ENCODE results near the gene C2CD2. TPM values are rescaled to one million over a fixed set of nuclear protein-coding genes. Genes with fewer than 3 reads are reported as not detected.

The C2CD2 gene
- total RNA-seq, 1 donor from 2014 or later, result 34.3 TPM

DNA sequence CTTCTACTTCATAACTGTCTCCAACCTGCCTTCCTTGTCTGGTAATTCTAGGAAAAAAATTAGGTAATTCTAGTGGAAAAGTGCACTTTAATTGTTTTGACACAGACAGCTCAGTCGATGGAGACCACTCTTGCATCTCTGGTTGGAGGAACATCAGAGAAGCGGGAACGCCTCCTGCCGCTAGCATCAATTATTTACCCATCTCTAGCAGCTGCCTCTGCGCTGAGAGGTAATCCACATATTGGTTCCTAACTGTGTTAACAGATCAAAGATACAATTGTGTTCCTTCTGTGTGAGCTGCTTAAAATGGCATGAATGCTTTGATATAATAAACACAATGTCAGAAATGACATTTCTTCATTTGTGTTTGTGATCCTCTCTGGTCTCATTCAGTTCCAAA lies 33.3 kb downstream of the C2CD2 start:
- TF ChIP-seq, protein P1, sequence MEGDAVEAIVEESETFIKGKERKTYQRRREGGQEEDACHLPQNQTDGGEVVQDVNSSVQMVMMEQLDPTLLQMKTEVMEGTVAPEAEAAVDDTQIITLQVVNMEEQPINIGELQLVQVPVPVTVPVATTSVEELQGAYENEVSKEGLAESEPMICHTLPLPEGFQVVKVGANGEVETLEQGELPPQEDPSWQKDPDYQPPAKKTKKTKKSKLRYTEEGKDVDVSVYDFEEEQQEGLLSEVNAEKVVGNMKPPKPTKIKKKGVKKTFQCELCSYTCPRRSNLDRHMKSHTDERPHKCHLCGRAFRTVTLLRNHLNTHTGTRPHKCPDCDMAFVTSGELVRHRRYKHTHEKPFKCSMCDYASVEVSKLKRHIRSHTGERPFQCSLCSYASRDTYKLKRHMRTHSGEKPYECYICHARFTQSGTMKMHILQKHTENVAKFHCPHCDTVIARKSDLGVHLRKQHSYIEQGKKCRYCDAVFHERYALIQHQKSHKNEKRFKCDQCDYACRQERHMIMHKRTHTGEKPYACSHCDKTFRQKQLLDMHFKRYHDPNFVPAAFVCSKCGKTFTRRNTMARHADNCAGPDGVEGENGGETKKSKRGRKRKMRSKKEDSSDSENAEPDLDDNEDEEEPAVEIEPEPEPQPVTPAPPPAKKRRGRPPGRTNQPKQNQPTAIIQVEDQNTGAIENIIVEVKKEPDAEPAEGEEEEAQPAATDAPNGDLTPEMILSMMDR (IDR thresholded peaks at IDR 0.05; ENCODE audit: unreplicated experiment), result no peak
- DNase-seq (ENCODE audit: low spot score), result no peak
- H3K36me3 Mint-ChIP-seq (ENCODE audit: low read depth, unreplicated experiment), result peaks cover 20% of the 10 kb centered on the region
- peaks cover 6% of the 10 kb centered on the region for H3K27me3 Mint-ChIP-seq (ENCODE audit: unreplicated experiment)
- H3K4me3 Mint-ChIP-seq (ENCODE audit: unreplicated experiment), result no peak overlapping the region
- H3K4me1 Mint-ChIP-seq (ENCODE audit: unreplicated experiment), result peaks cover 5% of the 10 kb centered on the region
- H3K27ac Mint-ChIP-seq (ENCODE audit: unreplicated experiment), result no peak overlapping the region
- no peaks in the 10 kb centered on the region for H3K9me3 Mint-ChIP-seq (ENCODE audit: unreplicated experiment)

DNA sequence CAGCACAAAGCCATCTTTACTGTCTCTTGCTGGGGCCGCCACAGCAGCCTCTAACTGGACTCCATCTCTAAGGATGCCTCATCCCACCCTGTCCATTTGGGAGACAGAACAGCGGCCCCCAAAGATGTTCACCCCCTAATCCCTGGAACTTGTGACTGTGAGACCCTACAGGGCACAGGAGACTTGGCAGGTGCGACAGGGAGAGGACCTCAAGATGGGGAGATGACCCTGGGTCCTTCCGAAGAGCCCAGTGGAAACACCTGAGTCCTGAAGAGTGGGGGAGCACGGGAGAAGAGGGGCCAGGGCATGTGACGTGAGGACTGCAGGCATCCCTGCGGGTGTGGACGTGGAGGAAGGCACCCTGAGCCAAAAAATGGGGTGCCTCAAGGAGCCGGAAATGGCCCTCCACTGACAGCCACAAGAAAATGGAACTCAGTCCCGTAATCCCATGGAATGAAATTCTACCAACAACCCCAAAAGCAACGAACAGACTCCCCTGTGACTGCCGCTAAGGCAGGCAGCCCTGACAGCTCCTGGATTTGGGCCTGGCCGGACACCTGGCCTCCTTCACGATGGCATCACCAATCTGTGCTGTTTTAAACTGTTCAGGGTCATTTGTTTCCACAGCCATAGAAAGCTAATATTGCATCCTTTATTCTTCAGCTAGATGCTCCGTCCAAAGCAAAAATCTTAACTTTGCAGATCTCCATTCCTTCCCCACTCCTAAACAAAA lies 34.0 kb downstream of the C2CD2 start:
- Mint-ChIP-seq H3K36me3 (ENCODE audit: low read depth, unreplicated experiment) (peaks cover 20% of the 10 kb centered on the region), H3K4me3 (ENCODE audit: unreplicated experiment) (no peak overlapping the region), H3K27ac (ENCODE audit: unreplicated experiment) (no peak overlapping the region), H3K9me3 (ENCODE audit: unreplicated experiment) (no peaks in the 10 kb centered on the region), H3K4me1 (ENCODE audit: unreplicated experiment) (peaks cover 5% of the 10 kb centered on the region), H3K27me3 (ENCODE audit: unreplicated experiment) (peaks cover 6% of the 10 kb centered on the region)
- no peak for DNase-seq (ENCODE audit: low spot score)
- TF ChIP-seq, protein P1 (IDR thresholded peaks at IDR 0.05; ENCODE audit: unreplicated experiment), result no peak

DNA sequence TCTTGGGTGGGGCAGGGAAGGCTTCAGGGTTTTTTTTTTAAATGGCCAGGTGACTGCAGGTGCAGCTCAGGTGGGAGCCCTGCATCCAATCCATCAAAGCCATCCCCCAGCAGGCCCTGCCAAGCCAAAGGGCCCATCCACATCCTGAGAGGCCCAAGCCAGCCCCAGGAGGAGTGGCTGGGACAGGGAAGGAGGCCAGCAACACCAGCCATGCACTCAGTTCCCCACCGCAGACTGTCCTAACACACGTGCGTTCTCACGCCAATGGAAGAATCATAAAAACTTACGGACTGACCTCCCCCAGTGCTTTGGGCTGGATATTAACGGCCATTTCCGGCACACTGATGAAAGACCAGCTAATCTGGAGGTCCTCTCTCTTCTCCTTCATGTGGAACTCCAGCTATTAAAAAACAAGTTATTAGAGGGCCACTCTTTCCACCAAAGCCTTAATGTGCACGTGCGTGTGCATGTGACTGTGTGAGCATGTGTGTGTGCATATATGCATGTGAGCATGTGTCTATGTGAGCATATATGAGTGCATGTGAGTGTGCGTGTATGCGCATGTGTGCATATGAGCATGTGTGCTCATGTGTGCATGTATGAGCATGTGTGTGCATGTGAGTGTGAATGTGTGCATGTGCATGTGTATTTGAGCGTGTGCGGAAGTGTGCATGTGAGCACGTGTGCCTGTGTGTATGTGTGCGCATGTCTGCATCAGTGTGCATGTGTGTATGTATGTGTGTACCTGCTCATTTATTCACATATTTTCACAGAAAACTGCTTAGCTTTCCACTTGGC lies 35.1 kb downstream of the C2CD2 start:
- no peak overlapping the region for H3K27ac Mint-ChIP-seq (ENCODE audit: unreplicated experiment)
- DNase-seq (ENCODE audit: low spot score), result no peak
- H3K36me3 Mint-ChIP-seq (ENCODE audit: low read depth, unreplicated experiment), result peaks cover 20% of the 10 kb centered on the region
- H3K27me3 Mint-ChIP-seq (ENCODE audit: unreplicated experiment), result peaks cover 5% of the 10 kb centered on the region
- TF ChIP-seq, protein P1 (IDR thresholded peaks at IDR 0.05; ENCODE audit: unreplicated experiment), result no peak
- H3K4me3 Mint-ChIP-seq (ENCODE audit: unreplicated experiment), result no peak overlapping the region
- peaks cover 5% of the 10 kb centered on the region for H3K4me1 Mint-ChIP-seq (ENCODE audit: unreplicated experiment)
- H3K9me3 Mint-ChIP-seq (ENCODE audit: unreplicated experiment), result no peaks in the 10 kb centered on the region

- Mint-ChIP-seq H3K27ac (ENCODE audit: unreplicated experiment) (no peak overlapping the region), H3K36me3 (ENCODE audit: low read depth, unreplicated experiment) (peaks cover 20% of the 10 kb centered on the region), H3K4me1 (ENCODE audit: unreplicated experiment) (peaks cover 5% of the 10 kb centered on the region), H3K27me3 (ENCODE audit: unreplicated experiment) (peaks cover 4% of the 10 kb centered on the region), H3K4me3 (ENCODE audit: unreplicated experiment) (no peak overlapping the region), H3K9me3 (ENCODE audit: unreplicated experiment) (no peaks in the 10 kb centered on the region)
- TF ChIP-seq, protein P1 (IDR thresholded peaks at IDR 0.05; ENCODE audit: unreplicated experiment), result no peak
- no peak for DNase-seq (ENCODE audit: low spot score)
Observed at GRCh38 chr21:41917531-41917930, 36.3 kb downstream of the C2CD2 start.

Data from endothelial cell (in vitro differentiated cells).